NT2/D1 (cell line): ENCODE data around the gene RFX4.

ENCODE experiments used
- DNase-seq: peaks from one replicate; pipeline ENCODE4 v3.0.0-alpha.2; 2011; ENCODE audit warnings: low read depth, low spot score
- H3K27me3 ChIP-seq: 2 replicates; pipeline ENCODE4 v1.6.0; 2011; ENCODE audit warnings: mild to moderate bottlenecking; ENCODE audit not compliant: insufficient read length, insufficient read depth
- H3K36me3 ChIP-seq: 2 replicates; pipeline ENCODE4 v1.6.1; 2011; ENCODE audit warnings: mild to moderate bottlenecking, low read length, mixed read lengths; ENCODE audit not compliant: insufficient read depth, insufficient read length
- H3K4me1 ChIP-seq: 2 replicates; pipeline ENCODE4 v1.5.1; 2011; ENCODE audit not compliant: insufficient read depth, insufficient read length
- H3K4me3 ChIP-seq: 2 replicates; pipeline ENCODE4 v1.5.1; 2011; ENCODE audit warnings: low read depth; ENCODE audit not compliant: insufficient read length
- H3K9ac ChIP-seq: 2 replicates; pipeline ENCODE4 v1.6.0; 2011; ENCODE audit warnings: low read depth; ENCODE audit not compliant: insufficient read length
- H3K9me3 ChIP-seq: 2 replicates; pipeline ENCODE4 v1.5.1; 2011; ENCODE audit warnings: mild to moderate bottlenecking, low read length; ENCODE audit not compliant: insufficient read depth
- SUZ12 ChIP-seq: IDR thresholded peaks from 2 replicates; pipeline ENCODE4 v1.6.1; 2011; ENCODE audit not compliant: insufficient read length, insufficient read depth; ENCODE audit errors: extremely low read depth
- YY1 ChIP-seq: IDR thresholded peaks from 2 replicates; pipeline ENCODE4 v1.6.1; 2011; ENCODE audit not compliant: insufficient read length, insufficient read depth
- ZNF274 ChIP-seq: IDR thresholded peaks from 2 replicates; pipeline ENCODE4 v1.6.1; 2011; ENCODE audit warnings: mild to moderate bottlenecking, low read depth, low read length

RFX4 gene

DNA sequence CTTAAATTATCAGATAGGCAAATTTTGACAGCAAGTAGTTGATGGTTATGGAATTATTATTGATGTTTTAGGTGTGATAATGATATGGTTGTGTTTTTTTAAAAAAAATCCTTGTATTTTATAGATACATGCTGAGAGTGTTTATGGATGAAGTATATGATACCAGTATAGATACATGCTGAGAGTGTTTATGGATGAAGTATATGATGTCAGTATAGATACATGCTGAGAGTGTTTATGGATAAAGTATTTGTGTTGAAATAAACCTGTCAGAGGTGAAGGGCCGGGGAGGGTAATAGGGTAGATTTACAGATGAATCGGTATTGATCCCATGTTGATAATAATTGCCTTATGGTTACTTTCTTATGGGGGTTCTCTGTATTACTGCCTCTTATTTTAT is 6.0 kb upstream of the RFX4 start:
- H3K4me1 ChIP-seq, result peaks cover 7% of the 10 kb centered on the region
- no peaks in the 10 kb centered on the region for H3K9me3 ChIP-seq
- peaks cover 62% of the 10 kb centered on the region for H3K27me3 ChIP-seq
- no peak overlapping the region for H3K9ac ChIP-seq
- TF ChIP-seq ZNF274 (no peak), SUZ12 (no peak), YY1 (no peak)
- DNase-seq, result no peak
- no peak overlapping the region for H3K4me3 ChIP-seq
- H3K36me3 ChIP-seq, result no peaks in the 10 kb centered on the region

DNA sequence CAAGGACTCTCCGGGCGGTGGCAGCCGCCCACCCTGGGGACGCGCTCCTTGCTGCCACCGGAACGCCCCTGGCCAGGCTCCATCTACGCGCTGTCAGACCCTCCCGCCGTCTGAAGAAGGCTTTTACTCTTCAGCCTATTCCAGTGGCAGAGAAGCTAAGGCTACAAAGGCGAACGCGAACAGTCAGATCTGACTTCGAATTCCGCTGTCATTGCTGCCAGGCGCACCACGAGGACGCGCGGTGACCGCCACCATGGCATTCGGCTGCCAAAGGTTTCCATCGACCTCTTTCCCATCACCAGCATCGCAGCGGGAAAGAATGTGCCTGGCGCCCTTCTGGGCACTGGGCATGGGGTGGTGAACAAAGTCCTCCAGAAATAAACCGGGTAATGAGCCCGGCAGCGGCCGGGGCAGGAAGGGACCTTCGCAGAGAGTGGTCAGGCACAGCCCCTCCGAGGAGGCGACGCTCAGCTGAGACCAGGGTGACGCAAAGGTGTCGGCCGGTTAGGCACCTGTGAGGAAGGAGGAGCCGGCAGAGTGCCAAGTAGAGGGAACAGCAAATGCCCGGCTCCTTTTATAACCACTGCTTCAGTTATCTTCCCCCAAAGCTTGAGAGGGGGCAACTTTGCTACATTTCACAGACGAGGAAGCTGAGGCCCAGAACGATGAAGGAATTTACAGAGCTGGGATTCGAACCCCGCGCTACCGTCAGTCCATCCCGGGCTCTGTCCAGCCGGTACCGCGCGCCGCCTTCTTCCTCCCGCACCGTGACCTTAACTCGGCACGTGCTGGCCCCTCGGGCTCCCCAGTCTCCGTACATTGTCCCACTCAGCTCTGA is 1.9 kb upstream of the RFX4 start:
- H3K4me1 ChIP-seq, result peaks cover 11% of the 10 kb centered on the region
- TF ChIP-seq YY1, result no peak
- no peak for TF ChIP-seq SUZ12
- TF ChIP-seq ZNF274, result no peak
- H3K36me3 ChIP-seq, result no peaks in the 10 kb centered on the region
- no peak overlapping the region for H3K9ac ChIP-seq
- no peaks in the 10 kb centered on the region for H3K9me3 ChIP-seq
- no peak overlapping the region for H3K4me3 ChIP-seq
- no peak for DNase-seq
- H3K27me3 ChIP-seq, result peaks cover 91% of the 10 kb centered on the region

GRCh38 chr12:106581543-106582248 is 1.1 kb upstream of the RFX4 start:
- Histone ChIP-seq H3K36me3 (no peaks in the 10 kb centered on the region), H3K4me3 (peak overlapping the region; percentile 20), H3K27me3 (peaks cover 93% of the 10 kb centered on the region), H3K9me3 (no peaks in the 10 kb centered on the region), H3K4me1 (peaks cover 11% of the 10 kb centered on the region), H3K9ac (peak overlapping the region; percentile 5)
- TF ChIP-seq ZNF274 (no peak), YY1 (no peak), SUZ12 (peak; percentile 25)
- DNase-seq, result no peak

DNA sequence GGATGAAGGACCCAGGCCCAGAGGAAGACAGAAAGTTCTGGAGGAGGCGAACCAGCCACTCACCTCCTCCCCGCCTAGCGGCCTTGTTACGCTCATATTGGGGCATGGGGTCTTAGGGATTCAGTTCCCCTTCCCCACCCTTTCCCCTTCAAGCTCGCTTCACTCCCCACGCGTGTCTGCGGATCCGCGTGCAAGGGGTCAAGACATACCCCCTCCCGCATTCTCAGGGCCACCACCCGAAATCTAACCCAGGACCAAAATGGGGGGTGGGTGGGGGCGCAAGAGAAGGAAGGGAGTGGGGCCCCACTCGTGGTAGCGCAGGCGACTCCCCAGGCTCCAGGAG is 584 bp upstream of the RFX4 start:
- DNase-seq, result no peak
- Histone ChIP-seq H3K27me3 (peaks cover 93% of the 10 kb centered on the region), H3K4me1 (peaks cover 11% of the 10 kb centered on the region), H3K9ac (peak overlapping the region; percentile 5), H3K4me3 (peak overlapping the region; percentile 20), H3K9me3 (no peaks in the 10 kb centered on the region), H3K36me3 (no peaks in the 10 kb centered on the region)
- peak; percentile 6 for TF ChIP-seq SUZ12
- no peak for TF ChIP-seq ZNF274
- TF ChIP-seq YY1, result no peak

GRCh38 chr12:106583242-106584103 is 669 bp downstream of the RFX4 start:
- DNase-seq, result no peak
- peaks cover 93% of the 10 kb centered on the region for H3K27me3 ChIP-seq
- H3K9ac ChIP-seq, result peak overlapping the region; percentile 61
- no peaks in the 10 kb centered on the region for H3K36me3 ChIP-seq
- H3K9me3 ChIP-seq, result no peaks in the 10 kb centered on the region
- H3K4me3 ChIP-seq, result peak overlapping the region; percentile 49
- no peak for TF ChIP-seq SUZ12
- no peak for TF ChIP-seq ZNF274
- no peak for TF ChIP-seq YY1
- peaks cover 11% of the 10 kb centered on the region for H3K4me1 ChIP-seq

GRCh38 chr12:106584104-106585064 is 1.6 kb downstream of the RFX4 start:
- no peak for DNase-seq
- Histone ChIP-seq H3K27me3 (peaks cover 93% of the 10 kb centered on the region), H3K4me3 (peak overlapping the region; percentile 49), H3K36me3 (no peaks in the 10 kb centered on the region), H3K4me1 (peaks cover 11% of the 10 kb centered on the region), H3K9me3 (no peaks in the 10 kb centered on the region), H3K9ac (peak overlapping the region; percentile 50)
- peak; percentile 53 for TF ChIP-seq SUZ12
- no peak for TF ChIP-seq YY1
- no peak for TF ChIP-seq ZNF274
